ENCODE data around the gene SETD1A.

Gene SETD1A

DNA sequence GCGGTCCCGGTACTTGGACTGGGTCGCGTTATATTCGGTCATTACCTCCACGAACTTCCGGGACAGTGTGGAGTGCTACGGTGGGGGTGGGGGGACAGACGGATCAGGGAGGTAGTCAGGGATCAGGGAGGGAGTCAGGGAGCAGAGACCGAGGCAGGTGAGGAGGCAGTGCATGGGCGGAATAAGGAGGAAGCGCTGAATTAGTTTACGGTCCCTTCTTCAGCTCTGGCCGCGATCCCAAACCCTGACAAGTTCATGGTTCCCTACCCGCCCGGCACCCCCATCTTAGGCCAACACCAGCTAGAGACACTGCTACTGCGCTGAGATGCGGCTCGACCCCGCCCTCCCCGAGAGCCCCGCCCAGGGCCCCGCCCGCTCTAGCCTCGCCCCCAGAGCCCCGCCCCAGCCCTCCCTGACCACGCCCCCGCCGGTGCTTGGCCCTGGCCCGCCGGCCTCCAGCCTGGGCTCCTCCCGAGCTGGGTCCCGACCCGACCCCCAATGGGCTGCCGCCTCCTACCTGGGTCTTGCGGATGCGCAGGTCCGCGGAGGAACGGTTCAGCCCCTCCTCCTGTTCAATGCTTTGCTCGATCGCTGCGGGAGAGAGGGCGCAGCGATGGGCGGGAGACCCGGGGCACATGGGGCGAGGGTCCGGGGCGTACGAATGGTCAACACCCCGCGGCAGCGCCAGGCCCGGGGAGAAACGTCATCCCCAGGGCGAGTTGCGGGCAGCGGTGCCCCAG, 39.6 kb downstream of the SETD1A start:
- peak; percentile 99 for DNase-seq (ENCODE audit: insufficient read length, low spot score)
- FAIRE-seq = peak; percentile 8

DNA sequence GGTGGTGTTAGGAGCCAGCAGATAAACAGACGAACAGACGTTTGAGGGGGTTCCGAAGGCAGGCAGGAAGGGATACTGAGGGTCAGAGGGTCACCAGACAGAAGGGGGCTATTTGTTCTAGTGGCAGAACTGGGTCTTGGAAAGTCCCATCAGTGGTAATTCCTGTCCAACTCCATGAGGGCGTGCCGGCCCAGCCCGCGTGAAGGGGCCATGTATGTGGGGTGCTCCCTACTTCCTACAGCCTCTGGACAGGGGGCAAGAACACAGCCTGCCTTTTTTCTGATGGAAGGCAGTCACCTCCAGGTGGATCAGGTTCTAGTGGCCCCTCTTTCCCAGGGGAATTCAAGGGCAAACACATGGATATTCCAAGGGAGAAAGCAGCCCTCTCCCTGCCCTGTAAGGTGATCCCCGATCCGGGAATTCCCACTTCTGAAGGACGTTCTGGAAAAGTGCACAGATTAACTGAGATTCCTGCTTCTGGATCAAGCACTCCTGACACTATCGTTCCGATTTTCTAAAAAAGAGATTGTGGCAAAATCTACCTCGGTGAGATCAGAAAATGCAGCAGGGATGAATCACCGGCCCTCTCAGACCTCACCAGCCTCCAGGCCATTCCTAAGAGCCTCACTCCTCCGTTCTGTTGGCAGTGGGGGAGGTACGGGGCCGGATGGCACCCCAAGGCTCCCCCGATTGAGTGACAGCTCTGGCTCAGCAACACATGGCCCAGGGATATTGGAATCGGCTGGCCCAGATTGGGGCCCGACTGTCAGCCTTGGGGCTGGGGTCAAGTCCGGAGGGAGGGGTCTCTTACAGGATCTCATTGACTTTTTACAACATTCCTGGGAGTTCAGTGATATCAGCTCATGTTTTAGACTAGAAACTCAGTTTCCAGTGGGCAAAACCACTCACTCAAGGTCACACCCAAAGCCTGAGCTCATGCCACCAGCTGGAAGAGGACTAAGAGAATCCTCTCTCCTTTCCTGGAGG, 40.5 kb downstream of the SETD1A start:
- DNase-seq (ENCODE audit: insufficient read length, low spot score) = no peak
- FAIRE-seq = no peak

DNA sequence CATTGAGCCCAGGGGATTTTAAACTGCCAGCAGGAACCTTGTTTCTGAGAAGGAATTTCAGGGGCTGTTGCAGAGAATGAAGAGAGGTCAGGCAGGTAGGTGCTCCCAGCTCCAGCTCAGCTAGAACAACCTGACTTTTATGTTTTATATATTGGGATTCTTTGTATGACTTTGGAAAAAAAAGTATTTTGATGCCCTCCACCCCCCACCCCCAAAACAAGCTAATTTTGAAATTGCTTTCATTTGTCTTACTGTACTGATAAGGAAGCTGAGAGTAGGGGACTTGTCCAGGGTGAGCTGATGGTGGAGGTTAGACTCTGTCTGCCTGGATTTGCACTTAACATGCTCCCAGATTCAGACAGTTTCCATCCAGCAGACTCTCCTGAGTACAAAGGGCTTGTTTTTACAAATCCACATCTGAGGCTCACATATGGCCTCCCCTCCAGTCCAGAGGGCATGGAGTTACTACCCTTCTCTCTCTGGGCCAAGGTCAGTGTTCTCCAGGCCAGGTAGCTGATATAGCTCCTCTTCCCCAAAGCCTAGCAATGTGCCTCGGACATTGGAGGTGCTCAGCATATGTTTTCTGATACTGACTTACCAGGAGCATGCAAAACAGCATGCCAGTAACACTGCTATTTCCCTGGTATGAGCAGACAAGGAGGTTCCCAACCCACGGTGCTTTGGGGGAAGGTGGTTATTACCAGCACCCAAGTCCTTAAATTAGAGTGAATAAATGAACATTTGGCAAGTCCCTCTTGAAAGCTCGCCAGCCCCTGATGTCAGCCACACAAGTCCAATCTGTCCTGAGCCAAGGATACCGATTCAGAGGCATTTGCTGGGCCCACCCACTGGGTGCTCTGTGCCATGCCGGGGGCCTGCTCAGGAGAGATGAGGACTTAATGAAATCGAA, 41.6 kb downstream of the SETD1A start:
- DNase-seq (ENCODE audit: insufficient read length, low spot score) = no peak
- no peak for FAIRE-seq

- FAIRE-seq = no peak
- no peak for DNase-seq (ENCODE audit: insufficient read length, low spot score)
These were observed 43.3 kb downstream of the SETD1A start for GRCh38 chr16:31000671-31001382.

DNA sequence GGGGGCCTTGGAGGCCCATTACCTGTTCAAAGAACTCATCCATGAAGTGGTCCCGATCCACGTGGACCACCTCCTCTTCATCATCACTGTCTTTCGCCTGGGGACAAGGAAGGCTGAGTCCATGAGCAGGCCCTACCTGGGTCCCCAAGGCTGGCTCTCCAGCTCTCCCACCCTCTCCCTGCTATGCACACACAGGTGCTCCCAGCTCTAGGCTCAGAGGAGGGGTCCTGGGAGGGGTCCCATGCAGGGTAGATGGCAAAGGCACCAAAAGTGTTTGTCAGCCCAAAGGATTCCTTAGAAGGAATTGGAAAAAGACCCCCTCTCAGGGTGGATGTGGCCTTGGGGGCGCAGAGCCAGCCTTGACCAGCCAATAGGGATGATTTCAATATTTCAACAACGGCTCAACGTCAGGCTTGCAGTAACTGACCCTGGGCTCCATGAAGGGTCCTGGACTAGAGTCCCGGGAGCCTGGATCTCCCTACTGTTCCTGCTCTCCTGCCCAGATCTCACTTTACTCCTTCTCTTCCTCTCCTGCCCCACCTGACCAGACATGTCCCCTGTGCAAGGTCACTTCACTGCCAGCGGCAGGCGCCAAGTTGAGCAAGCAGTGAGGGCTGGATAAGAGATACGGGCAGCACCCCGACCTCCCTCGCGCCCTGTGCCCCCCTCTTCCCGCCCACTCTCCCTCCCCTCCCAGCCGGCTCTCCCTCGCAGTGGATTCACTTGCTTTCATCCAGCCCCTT, 44.1 kb downstream of the SETD1A start:
- FAIRE-seq = no peak

DNA sequence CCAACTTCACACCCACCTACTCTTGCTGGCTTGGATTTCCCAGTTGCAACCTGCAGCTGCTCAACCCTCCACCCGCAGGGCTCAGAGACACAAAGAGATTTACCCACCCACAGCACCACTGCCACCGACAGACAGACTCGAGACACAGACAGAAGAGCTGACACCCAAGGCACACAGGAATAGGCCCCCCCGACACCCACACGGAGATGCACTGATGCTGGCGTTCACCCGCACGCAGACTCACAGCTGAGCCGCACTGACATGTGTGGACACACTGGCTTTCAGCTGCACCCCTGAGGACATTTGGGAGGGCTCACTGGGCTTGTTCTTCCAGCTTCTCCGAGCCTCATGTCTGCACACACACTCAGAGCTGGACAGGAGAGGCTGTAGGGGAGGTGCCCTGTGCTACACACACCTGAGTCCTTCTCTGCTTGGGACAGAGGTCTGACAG, 44.7 kb downstream of the SETD1A start:
- FAIRE-seq = no peak
- no peak for DNase-seq (ENCODE audit: insufficient read length, low spot score)

More for the DNA sequence above, 44.1 kb downstream of the SETD1A start:
- DNase-seq (ENCODE audit: insufficient read length, low spot score) = no peak

DNA sequence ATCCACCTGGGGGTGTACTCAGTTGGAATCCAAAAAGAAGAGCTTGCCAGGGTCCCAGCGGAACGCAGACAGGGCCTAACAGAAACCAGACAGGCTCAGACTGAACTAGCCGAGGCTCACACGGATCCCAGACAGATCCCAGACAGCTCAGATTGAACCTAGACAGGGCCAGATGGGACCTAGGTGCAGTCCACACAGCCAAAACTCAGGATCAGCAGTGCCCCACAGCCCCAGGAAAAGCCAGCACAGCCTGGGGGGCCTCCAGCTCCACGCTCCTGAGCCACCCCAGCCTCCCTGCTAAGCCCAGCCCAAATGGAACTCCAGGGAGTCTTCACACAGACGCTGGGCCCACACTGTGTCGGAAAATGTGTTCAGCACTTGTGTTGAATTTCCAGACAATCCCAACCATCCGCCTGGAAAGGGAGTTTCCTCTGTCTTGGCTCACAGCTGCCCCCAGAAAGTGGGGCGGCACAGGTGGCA, 45.3 kb downstream of the SETD1A start:
- FAIRE-seq = no peak
- DNase-seq (ENCODE audit: insufficient read length, low spot score) = no peak

- DNase-seq (ENCODE audit: insufficient read length, low spot score) = no peak
- FAIRE-seq = no peak
These were observed 46.2 kb downstream of the SETD1A start for GRCh38 chr16:31003744-31004143.

DNA sequence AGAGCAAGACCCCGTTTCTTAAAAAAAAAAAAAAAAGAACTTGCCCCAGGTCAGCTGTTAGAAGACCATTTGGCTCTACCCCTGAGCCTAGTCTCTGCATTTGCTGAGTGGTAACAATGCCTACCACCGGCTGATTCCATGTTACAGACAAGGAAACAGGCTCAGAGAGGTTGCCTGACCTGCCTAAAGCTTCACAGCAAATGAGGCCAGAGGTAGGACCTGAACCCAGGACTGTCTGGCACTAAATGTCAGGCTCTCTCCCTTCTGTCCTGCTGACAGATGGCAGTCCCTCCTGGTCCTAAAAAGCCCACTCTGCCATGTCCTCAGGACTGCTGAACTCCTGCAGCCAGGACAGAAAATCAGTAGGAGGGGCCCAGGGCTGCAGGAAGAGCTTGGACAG, 47.1 kb downstream of the SETD1A start:
- FAIRE-seq (no peak), DNase-seq (ENCODE audit: insufficient read length, low spot score) (no peak)

DNA sequence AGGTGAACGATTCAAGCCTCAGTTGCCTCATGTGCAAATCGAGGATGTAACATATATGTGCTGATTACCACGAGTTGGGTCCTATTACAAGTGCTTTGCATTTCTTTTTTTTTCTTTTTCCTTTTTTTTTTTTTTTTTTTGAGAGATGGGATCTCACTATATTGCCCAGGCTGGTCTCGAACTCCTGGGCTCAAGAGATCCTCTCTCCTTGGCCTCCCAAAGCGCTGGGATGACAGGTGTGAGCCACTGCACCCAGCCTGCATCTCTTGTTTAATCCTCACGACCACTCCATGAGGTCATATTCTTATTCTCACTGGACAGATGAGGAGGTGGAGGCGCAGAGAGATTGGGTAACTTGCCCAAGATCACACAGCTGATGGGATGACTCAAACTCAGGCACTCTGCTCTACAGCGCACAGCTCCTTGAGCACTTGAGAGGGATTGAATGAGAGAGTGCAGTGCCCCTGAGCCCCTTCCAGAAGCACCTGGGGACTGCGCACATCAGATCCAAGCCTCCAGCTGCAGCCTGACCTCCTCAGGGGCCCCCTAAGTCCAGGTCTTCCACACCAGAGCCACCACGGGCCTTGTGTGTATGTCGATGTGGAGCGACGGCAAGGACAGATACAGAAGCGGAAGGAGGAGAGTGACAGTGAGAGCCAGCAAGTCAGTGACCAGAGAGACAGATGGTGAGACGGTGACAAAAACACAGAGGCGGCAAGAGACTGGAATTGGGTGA, 48.0 kb downstream of the SETD1A start:
- FAIRE-seq (no peak), DNase-seq (ENCODE audit: insufficient read length, low spot score) (no peak)

DNA sequence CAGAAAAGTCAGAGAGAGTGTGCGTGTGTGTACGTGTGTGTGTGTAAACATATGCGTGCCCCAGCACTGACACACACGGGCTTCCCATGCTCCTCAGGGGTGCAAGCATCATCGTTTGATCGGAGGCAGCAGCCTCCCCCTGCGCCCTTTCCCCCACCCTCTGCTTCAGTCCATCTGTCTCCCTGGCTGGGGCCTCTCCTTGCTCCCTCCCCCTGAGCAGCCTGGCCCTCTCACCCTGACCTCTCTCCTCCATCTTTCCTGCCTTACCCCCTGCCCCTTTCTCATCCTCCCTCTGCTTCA, 48.5 kb downstream of the SETD1A start:
- FAIRE-seq (no peak), DNase-seq (ENCODE audit: insufficient read length, low spot score) (no peak)

GRCh38 chr16:31006589-31006988, 49.0 kb downstream of the SETD1A start:
- FAIRE-seq = no peak
- no peak for DNase-seq (ENCODE audit: insufficient read length, low spot score)

GRCh38 chr16:31007684-31008083, 50.1 kb downstream of the SETD1A start:
- DNase-seq (ENCODE audit: insufficient read length, low spot score) (no peak), FAIRE-seq (no peak)

DNA sequence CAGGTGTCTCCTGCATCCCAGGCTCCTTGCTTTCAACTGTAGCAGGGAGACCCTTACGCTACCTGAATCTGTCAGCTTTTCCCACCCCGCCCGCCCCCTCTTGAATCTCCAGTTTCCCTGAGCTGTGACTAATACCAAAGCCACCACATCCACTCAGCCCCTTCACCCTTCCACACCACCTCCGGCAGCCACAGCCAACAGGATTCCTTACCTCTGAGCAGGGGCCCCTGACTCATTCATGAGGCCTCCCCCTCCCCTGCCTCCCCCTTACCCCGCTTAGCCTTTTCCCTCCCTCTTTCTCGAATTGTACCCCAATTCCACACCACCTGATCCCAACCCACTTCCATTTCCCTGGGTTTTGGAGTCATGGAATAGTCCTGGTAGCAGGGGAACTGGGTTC, 50.6 kb downstream of the SETD1A start:
- no peak for FAIRE-seq
- DNase-seq (ENCODE audit: insufficient read length, low spot score) = no peak

DNA sequence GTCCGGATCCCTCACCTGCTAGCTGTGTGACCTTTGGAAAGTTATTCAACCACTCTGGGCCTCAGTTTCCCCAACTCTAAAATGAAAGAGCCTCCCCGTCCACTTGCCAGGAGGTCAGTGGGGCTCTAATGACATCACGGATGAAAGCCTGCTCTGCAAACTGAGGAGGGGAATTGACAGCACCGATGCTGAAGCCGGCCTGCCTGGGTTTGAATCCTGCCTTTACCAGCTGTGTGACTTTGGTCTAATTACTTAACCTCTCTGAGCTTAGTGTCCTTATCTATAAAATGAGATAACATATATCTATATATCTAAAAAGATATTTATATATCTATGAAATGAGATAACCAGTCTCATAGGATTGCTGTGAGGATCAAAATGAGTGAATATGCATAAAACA, 51.0 kb downstream of the SETD1A start:
- no peak for FAIRE-seq
- DNase-seq (ENCODE audit: insufficient read length, low spot score) = no peak

DNA sequence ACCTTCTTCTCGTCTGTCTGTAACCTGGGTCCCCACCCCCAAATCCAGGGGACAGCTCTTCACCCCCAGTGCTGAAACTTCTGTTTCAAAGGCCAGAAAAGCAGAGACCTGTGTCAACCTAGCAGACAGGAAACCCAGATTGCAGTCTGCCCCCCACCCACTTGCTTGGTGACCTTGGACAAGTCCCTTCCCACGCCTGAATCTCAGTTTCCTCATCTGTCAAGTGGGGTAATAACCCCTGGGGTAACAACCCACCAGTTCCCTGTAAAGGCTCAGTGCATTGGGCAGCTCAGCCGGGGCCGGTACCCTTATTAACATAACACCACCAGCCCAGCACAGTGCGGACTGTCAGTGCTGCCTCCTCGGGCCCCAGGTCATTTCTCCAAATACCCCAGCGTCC, 51.6 kb downstream of the SETD1A start:
- DNase-seq (ENCODE audit: insufficient read length, low spot score) = no peak
- no peak for FAIRE-seq

DNA sequence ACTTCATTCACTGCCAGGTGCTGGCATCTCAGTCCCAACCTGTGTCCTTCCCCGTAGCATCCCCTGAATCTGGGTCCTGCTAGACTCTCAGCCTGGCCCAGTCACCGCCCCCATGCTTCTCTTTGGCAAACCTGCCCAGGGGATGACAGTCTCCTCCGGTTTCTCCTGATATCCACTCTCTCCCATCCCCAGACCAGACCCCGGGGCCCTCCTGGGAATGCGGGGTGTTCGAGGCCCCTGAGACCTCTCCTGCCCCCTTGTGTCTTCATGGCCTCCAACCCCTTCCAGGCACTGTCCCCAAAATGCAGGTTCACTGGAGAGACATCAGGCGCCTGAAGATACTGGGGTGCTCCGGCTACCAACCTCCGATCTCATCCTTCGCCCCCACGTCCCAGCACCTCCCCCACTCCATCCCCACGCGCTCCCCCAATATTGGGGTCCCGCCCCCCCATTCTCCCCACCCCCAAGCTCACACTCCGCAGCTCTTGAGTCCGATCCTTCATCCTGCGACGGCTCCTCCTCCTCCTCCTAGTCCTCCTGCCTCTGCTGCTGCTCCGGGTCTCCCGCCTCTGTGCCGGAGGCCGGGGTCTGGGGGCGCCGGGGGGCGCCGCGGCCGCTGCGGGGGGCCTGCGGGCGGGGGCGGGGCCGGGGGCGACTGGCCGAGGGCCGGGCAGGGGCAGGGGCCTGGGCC, 52.5 kb downstream of the SETD1A start:
- no peak for FAIRE-seq
- DNase-seq (ENCODE audit: insufficient read length, low spot score) = no peak

All from GM19239 (cell line).